ENCODE results near the gene NDUFS7. TPM values are rescaled to one million over a fixed set of nuclear protein-coding genes. Genes with fewer than 3 reads are reported as not detected.

Gene NDUFS7
- 216 TPM for total RNA-seq

DNA sequence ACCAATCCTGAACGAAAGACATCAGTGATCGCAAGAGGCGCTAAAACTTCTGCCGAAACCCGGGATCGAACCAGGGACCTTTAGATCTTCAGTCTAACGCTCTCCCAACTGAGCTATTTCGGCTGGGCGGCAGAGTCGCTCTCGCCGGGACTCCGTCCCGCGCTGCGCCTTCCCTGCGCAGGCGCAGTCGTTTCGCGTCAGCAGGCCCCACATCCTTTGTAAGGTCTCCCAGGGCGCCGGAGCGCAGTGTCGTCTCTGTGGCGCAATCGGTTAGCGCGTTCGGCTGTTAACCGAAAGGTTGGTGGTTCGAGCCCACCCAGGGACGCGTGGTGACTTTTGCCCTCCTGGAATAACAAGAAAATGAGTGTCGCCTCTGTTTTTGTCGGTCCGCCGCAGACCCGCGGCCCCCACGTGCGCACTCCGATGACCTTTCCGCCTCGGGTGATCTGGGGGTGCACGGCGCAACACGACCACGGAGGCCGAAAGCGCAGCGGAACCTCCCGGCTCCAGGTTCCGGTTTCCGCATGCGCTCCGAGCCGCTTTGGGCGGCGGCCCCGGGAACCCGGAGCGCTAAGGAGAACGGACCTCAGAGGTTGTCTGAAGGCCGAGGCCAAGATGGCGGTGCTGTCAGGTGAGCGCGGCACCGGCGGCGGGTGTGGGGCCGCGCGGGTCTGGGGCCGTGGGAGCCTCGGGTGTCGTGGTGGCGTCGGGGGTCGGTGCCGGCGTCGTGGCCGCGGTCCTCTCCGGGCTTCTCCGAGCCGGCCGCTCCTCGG lies at the start of gene NDUFS7:
TSS of gene NDUFS7 (plus strand) at position 596 of the 773 bp plus-strand sequence. CDS start at position 616, 20 bp downstream.
- peak within 1 kb of the TSS; percentile 76 to 78 for H3K27ac ChIP-seq
- intact Hi-C loops (cut with DNase I), result loop anchor here (1.0 kb wide), 4 partner anchors 24 to 96 kb away; partner anchors contain the start of genes C19orf25, DAZAP1 and RPS15

DNA sequence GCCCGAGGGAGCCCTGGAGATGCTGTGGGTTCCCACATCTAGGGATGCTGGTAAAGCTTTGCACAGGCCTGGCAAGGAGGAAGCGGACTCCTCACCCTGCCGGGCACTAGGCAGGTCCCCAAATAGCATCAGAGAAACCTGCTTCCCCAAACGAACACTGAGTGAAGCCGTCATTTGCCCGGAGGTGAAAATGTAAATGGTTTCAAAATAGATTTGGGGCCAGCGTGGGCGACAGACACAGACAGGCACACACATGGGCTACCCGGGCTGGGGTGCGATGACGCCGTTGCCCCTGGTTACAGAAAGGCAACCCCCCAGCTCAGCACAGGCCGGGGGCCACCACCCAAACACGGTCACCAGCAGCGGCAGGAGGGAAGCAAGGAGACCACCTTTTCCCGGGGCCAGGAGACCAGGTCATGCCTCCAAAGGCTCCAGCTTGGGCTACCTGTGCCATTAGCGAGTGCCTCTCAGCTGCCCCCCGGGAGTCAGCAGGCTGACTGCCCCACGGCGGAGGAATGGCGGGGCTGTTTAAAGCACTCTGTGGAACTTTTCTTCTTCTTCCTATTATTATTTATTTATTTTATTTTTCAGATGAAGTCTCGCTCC lies 47.5 kb upstream of the NDUFS7 start:
- Histone ChIP-seq H3K27me3 (no peaks in the 10 kb centered on the region), H3K4me3 (no peak overlapping the region), H3K36me3 (no peaks in the 10 kb centered on the region), H3K4me1 (no peaks in the 10 kb centered on the region), H3K27ac (no peak overlapping the region), H3K9me3 (no peaks in the 10 kb centered on the region)
- no peak for DNase-seq (ENCODE audit: low spot score in 2 of 2)
- intact Hi-C loops (cut with DNase I), result no loop called here
- TF ChIP-seq, protein P1, sequence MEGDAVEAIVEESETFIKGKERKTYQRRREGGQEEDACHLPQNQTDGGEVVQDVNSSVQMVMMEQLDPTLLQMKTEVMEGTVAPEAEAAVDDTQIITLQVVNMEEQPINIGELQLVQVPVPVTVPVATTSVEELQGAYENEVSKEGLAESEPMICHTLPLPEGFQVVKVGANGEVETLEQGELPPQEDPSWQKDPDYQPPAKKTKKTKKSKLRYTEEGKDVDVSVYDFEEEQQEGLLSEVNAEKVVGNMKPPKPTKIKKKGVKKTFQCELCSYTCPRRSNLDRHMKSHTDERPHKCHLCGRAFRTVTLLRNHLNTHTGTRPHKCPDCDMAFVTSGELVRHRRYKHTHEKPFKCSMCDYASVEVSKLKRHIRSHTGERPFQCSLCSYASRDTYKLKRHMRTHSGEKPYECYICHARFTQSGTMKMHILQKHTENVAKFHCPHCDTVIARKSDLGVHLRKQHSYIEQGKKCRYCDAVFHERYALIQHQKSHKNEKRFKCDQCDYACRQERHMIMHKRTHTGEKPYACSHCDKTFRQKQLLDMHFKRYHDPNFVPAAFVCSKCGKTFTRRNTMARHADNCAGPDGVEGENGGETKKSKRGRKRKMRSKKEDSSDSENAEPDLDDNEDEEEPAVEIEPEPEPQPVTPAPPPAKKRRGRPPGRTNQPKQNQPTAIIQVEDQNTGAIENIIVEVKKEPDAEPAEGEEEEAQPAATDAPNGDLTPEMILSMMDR (IDR thresholded peaks at IDR 0.05), result no peak

More for the DNA sequence above, at the start of gene NDUFS7:
- peak; percentile 47 to 93 for DNase-seq (ENCODE audit: low spot score in 2 of 2)
- TF ChIP-seq, protein P1 (IDR thresholded peaks at IDR 0.05), result peak in 2 of 3 experiments; percentile 13 to 54
- Histone ChIP-seq H3K4me1 (peaks cover 8 to 10% of the 10 kb centered on the region in 2 donors), H3K9me3 (no peaks in the 10 kb centered on the region), H3K36me3 (peaks cover 4 to 18% of the 10 kb centered on the region in 2 donors), H3K4me3 (peak within 1 kb of the TSS; percentile 81), H3K27me3 (no peaks in the 10 kb centered on the region)

DNA sequence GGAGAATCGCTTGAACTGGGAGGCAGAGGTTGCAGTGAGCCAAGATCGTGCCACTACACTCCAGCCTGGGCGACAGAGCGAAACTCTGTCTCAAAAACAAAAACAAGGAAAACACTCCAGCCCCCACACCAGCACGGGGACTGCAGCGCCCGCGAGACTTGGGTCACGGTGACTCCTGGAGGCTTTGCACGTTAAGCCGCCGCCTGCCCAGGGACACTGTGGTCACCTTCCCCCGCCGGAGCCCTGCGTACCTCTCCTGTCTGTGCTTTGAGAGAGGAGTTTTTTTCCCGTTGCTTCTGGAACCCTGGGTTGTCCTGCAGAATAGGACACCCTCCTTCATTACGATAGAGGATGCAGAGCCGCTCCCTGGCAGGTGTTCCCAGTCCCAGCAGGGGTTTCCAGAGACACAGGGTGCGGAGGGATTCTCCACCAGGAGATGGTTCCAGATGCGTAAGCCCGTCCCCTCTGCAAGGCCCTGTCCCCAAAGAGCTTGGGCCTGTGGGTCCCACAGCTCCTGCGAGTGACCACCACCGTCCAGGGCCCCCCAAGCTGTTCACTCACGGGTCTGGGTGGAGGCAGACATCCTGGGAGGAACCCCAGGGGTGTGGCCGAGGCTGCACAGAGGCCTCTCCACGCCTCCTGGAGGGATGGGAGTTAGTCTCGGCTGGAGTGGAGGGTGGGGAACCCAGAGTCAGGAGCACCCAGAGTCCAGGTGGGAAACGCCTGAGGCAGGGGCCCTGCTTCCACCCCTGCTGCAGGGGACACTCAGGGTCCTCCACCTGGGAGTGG lies 42.8 kb upstream of the NDUFS7 start:
- H3K4me3 ChIP-seq, result no peak overlapping the region
- H3K4me1 ChIP-seq, result no peaks in the 10 kb centered on the region
- no peaks in the 10 kb centered on the region for H3K9me3 ChIP-seq
- no peaks in the 10 kb centered on the region for H3K36me3 ChIP-seq
- H3K27me3 ChIP-seq, result no peaks in the 10 kb centered on the region
- no peak overlapping the region for H3K27ac ChIP-seq
- intact Hi-C loops (cut with DNase I), result no loop called here
- TF ChIP-seq, protein P1 (IDR thresholded peaks at IDR 0.05), result no peak
- DNase-seq (ENCODE audit: low spot score in 2 of 2), result no peak

DNA sequence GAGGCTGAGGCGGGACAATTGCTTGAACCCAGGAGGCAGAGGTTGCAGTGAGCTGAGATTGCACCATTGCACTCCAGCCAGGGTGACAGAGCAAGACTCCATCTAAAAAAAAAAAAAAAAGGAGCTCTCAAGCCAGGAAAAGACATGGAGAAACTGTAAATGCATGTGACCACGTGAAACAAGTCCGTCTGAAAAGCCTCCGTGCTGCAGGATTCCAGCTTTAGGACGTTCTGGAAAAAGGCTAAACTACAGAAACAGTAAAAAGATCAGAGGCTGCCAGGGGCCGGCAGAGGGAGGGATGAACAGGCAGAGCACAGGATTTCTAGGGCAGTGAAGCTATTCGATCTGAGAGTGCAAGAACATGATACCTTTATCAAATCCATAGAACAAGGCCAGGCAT lies 40.7 kb upstream of the NDUFS7 start:
- no peaks in the 10 kb centered on the region for H3K27me3 ChIP-seq
- no peak overlapping the region for H3K4me3 ChIP-seq
- intact Hi-C loops (cut with DNase I), result no loop called here
- no peaks in the 10 kb centered on the region for H3K4me1 ChIP-seq
- H3K27ac ChIP-seq, result no peak overlapping the region
- DNase-seq (ENCODE audit: low spot score in 2 of 2), result no peak
- H3K36me3 ChIP-seq, result no peaks in the 10 kb centered on the region
- H3K9me3 ChIP-seq, result no peaks in the 10 kb centered on the region
- TF ChIP-seq, protein P1 (IDR thresholded peaks at IDR 0.05), result no peak

DNA sequence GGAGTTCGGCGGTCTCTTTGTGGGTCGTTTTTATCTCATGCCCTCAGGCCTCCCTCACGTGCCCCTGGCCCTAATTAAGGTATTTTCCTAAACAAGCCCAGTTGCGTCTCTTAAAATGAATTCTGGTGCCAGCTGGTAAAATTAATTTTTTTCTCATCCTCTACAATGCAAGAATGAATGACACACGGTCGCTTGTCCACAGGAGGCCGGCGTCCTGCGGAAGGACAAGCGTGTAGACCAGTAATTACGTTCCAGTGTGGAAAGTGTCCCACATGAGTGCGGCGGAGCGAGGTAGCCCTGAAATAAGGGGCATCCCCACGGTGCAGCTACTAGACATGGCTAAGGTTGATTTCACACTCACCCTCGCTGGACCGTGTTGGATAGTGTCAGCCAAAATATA lies 34.5 kb upstream of the NDUFS7 start:
- intact Hi-C loops (cut with DNase I), result no loop called here
- no peak overlapping the region for H3K4me3 ChIP-seq
- H3K27me3 ChIP-seq, result no peaks in the 10 kb centered on the region
- TF ChIP-seq, protein P1 (IDR thresholded peaks at IDR 0.05), result no peak
- no peaks in the 10 kb centered on the region for H3K36me3 ChIP-seq
- H3K9me3 ChIP-seq, result no peaks in the 10 kb centered on the region
- peaks cover under 1 to 7% of the 10 kb centered on the region in 2 donors for H3K4me1 ChIP-seq
- DNase-seq (ENCODE audit: low spot score in 2 of 2), result no peak
- H3K27ac ChIP-seq, result no peak overlapping the region
